Esophagus (tissue), 2 donors: ENCODE measurements around the gene SPTBN2. TPM values are rescaled to one million over a fixed set of nuclear protein-coding genes. Genes with fewer than 3 reads are reported as not detected.
"Not testable (repeated sequence)": the region's sequence is repeated elsewhere in the genome, so short reads cannot be mapped to it uniquely, and the experiment has no call there.

Experiments used
- H3K27ac ChIP-seq, 2 donors: one replicate each; pipeline ENCODE4 v1.5.1; 2013; ENCODE audit warnings: low read depth in 2 of 2, mild to moderate bottlenecking in 2 of 2, inconsistent platforms in 1 of 2, low read length in 1 of 2, moderate library complexity in 1 of 2
- H3K27me3 ChIP-seq, 2 donors: one replicate each; pipeline ENCODE4 v1.6.1; 2013; ENCODE audit warnings: low read length in 2 of 2, control low read depth in 1 of 2, mild to moderate bottlenecking in 1 of 2; ENCODE audit not compliant: insufficient read depth in 2 of 2, control insufficient read depth in 1 of 2
- H3K36me3 ChIP-seq, 2 donors: one replicate each; pipeline ENCODE4 v1.6.1; 2013; ENCODE audit warnings: low read length in 1 of 2; ENCODE audit not compliant: control insufficient read depth in 2 of 2, insufficient read depth in 2 of 2
- H3K4me1 ChIP-seq, 2 donors: one replicate each; pipeline ENCODE4 v1.6.1; 2013; ENCODE audit warnings: low read length in 1 of 2; ENCODE audit not compliant: control insufficient read depth in 2 of 2, insufficient read depth in 2 of 2
- H3K4me3 ChIP-seq, 2 donors: one replicate each; pipeline ENCODE4 v1.5.1; 2013; ENCODE audit warnings: low read length in 2 of 2, mild to moderate bottlenecking in 2 of 2, low read depth in 1 of 2, moderate library complexity in 1 of 2
- H3K9me3 ChIP-seq, 2 donors: one replicate each; pipeline ENCODE4 v1.6.1; 2013; ENCODE audit warnings: mild to moderate bottlenecking in 2 of 2, low read depth in 1 of 2, low read length in 1 of 2, moderate library complexity in 1 of 2; ENCODE audit not compliant: control insufficient read depth in 2 of 2, insufficient read depth in 1 of 2
- WGBS, 2 donors: extraction: QIAGEN DNeasy Blood & Tissue Kit; methylation state at CpG; one replicate each; pipeline ENCODE4 v1.1.7; 2013; 5-methylcytosine and 5-hydroxymethylcytosine counted together
- polyA plus RNA-seq, 2 donors: library from polyadenylated mRNA; stranded (reverse); fragments of 200-250 nt; gene quantifications; one replicate each; pipeline ENCODE4 v1.2.3, GENCODE V29; 2013
- donor health status: healthy with polysubstance abuse.
- donor health status: Bipolar disorder and iron deficiency.

Gene SPTBN2
- polyA plus RNA-seq, 2 donors, result 61.3 to 63.4 TPM

DNA sequence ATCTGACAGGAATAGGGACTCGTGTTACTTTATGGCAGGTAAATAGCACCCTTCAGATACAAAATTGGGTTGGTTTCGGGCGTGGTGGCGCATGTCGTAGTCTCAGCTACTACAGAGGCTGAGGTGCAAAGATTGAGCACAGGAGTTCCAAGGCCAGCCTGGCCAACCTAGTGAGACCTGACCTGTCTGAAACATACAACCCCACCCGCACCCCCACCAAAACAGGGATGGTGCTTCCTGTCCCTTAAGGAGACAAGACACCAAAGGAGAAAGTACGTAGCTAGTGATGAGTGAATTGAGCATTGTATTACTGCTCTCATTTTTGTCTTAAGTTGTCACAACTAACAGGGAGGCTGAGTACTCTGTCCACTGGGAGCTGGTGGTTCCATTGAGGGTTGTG, 76.4 kb downstream of the SPTBN2 start:
- Histone ChIP-seq H3K27me3 (no peaks in the 10 kb centered on the region), H3K27ac (no peak overlapping the region), H3K9me3 (no peaks in the 10 kb centered on the region), H3K4me3 (no peak overlapping the region), H3K36me3 (peaks cover 0 to 11% of the 10 kb centered on the region in 2 donors), H3K4me1 (no peaks in the 10 kb centered on the region)
- 86 to 90% methylated on average over 7 of the region's 7 CpGs for WGBS, 2 donors

DNA sequence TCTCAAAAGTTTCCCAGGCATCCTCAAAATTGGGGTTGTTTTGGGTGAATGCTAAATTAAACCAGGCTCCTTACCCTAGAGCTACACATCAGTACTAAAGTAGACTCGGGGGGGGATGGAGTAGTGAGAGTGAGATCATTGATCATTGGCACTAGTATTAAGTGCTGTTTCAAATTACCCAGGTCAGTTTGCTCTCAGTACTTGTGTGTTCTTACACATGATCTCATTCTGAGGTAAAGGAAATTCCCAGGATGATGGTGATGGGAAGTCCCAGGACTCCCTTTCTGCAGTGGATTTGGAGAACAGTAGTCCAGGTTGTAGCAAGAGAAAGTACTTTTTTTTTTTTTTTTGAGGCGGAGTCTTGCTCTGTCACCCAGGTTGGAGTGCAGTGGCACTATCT, 78.0 kb downstream of the SPTBN2 start:
- peaks cover 4 to 20% of the 10 kb centered on the region in 2 donors for H3K36me3 ChIP-seq
- H3K27me3 ChIP-seq, result no peaks in the 10 kb centered on the region
- WGBS, 2 donors, result 83 to 94% methylated on average over 2 of the region's 2 CpGs
- H3K4me3 ChIP-seq, result no peak overlapping the region
- no peak overlapping the region for H3K27ac ChIP-seq
- peaks cover under 1 to 2% of the 10 kb centered on the region in 2 donors for H3K4me1 ChIP-seq
- no peaks in the 10 kb centered on the region for H3K9me3 ChIP-seq

DNA sequence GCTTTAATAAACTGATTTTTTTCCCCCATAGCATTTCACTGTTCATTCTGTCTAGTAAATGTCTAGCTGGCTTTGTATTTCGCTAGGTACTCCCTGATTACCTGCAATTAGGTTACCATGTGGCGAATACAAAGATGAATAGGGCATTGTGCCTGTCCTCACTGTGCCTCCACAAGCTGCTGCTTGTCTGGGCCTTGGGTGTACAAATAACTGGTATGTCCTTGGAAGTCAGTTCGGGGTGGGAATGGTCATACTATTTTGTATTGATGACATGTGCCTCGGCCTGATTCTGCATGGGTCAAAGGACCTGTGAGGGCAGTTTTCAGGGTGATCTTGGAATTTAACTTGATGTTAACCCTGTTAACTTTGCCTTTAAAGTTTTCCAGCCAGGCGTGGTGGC, 79.1 kb downstream of the SPTBN2 start:
- 86 to 87% methylated on average over 5 of the region's 5 CpGs for WGBS, 2 donors
- H3K4me1 ChIP-seq, result peaks cover 4% of the 10 kb centered on the region in 2 donors
- H3K9me3 ChIP-seq, result no peaks in the 10 kb centered on the region
- no peaks in the 10 kb centered on the region for H3K27me3 ChIP-seq
- H3K4me3 ChIP-seq, result no peak overlapping the region
- no peak overlapping the region for H3K27ac ChIP-seq
- H3K36me3 ChIP-seq, result peaks cover 5 to 23% of the 10 kb centered on the region in 2 donors

DNA sequence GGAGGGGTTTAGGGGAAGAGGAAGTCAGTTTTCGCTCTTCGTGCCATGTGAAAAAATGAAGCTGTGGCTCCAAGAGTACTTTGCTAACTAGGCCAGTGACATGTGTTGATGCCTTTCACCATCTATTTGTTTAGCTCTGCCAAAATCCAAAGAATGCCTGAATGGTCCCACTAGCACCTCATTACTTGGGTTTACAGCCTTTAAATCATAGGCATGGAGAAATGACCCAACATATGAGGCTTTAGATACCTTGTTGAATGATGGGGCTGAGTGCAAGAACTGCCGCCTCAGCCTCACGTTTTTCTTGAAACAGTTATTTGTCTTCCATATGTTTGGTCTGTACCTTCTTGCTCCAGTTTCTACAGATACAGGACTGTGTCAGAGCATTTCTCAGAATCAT, 82.2 kb downstream of the SPTBN2 start:
- H3K4me3 ChIP-seq, result no peak overlapping the region
- H3K9me3 ChIP-seq, result no peaks in the 10 kb centered on the region
- no peak overlapping the region for H3K27ac ChIP-seq
- no peaks in the 10 kb centered on the region for H3K27me3 ChIP-seq
- H3K4me1 ChIP-seq, result peaks cover 8 to 11% of the 10 kb centered on the region in 2 donors
- 77 to 84% methylated on average over 4 of the region's 4 CpGs for WGBS, 2 donors
- peaks cover 10 to 28% of the 10 kb centered on the region in 2 donors for H3K36me3 ChIP-seq

DNA sequence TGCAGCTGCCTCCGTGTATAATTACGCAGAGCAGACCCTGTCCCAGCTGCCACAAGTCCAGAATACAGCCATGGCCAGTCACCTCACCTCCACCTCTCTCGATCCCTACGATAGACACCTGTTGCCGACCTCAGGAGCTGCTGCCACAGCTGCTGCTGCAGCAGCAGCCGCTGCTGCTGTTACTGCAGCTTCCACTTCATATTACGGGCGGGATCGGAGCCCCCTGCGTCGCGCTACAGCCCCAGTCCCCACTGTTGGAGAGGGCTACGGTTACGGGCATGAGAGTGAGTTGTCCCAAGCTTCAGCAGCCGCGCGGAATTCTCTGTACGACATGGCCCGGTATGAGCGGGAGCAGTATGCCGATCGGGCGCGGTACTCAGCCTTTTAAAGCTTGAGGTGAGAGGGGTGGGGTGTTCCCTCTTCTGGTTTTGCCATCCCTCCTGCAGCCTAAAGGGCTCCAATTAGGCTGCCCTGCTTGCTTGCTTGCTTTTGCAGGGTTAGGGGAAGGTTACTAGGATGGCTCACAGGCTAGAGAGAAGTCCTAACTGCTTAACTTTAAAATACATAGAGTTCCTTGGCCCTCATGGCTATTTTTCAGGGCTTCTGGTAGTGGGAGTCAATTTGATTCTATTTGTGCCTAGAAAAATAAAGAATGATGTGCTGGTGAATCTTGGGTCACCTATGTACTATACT, 85.1 kb downstream of the SPTBN2 start:
- H3K27ac ChIP-seq, result no peak overlapping the region
- H3K9me3 ChIP-seq, result no peaks in the 10 kb centered on the region
- no peaks in the 10 kb centered on the region for H3K27me3 ChIP-seq
- 82 to 89% methylated on average over 24 of the region's 24 CpGs for WGBS, 2 donors
- H3K4me1 ChIP-seq, result peaks cover 8 to 14% of the 10 kb centered on the region in 2 donors
- peaks cover 19 to 26% of the 10 kb centered on the region in 2 donors for H3K36me3 ChIP-seq
- H3K4me3 ChIP-seq, result no peak overlapping the region

DNA sequence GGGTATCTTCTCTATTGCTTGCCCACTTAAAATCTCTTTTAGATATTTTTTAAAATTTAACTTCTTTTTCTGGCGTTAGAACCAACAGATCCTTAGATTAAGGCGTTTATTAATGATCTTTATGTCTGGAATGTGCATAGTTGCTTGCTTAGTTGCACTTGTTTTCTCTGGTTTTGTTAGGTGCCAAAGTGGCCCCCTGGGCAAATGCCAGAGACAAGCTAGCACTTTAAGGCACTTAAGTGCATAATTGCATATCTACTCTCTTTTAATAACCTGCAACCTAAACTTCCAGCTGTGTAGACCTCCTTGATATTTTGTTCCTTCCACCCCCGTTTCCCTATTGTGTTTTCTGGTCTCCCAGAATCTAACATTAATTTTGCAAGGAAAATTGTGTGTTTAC, 87.2 kb downstream of the SPTBN2 start:
- Histone ChIP-seq H3K4me1 (peaks cover 8 to 18% of the 10 kb centered on the region in 2 donors), H3K27ac (no peak overlapping the region), H3K36me3 (peaks cover 19 to 24% of the 10 kb centered on the region in 2 donors), H3K4me3 (peak overlapping the region in 1 of 2 donors; percentile 42), H3K9me3 (no peaks in the 10 kb centered on the region), H3K27me3 (no peaks in the 10 kb centered on the region)
- 15 to 19% methylated on average over 3 of the region's 3 CpGs for WGBS, 2 donors

DNA sequence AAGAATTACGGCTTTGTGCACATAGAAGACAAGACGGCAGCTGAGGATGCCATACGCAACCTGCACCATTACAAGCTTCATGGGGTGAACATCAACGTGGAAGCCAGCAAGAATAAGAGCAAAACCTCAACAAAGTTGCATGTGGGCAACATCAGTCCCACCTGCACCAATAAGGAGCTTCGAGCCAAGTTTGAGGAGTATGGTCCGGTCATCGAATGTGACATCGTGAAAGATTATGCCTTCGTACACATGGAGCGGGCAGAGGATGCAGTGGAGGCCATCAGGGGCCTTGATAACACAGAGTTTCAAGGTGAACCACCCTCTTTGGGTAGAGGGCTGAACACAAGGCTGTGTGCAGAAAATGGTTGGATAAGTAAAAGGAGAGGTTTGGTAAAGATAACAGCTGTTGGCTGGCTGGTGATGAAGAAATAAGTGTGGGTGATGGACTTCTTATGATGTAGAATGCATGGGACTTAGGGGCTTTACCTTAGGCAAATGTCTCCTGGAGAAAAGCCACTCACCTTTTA, 89.1 kb downstream of the SPTBN2 start:
- H3K27ac ChIP-seq, H3K27me3 ChIP-seq, H3K9me3 ChIP-seq: not testable (repeated sequence)
- 47 to 52% methylated on average over 8 to 9 of the region's 10 CpGs for WGBS, 2 donors
- Histone ChIP-seq H3K4me3 (peak overlapping the region; percentile 96 to 100), H3K4me1 (peaks cover 5 to 14% of the 10 kb centered on the region in 2 donors), H3K36me3 (peaks cover 14 to 18% of the 10 kb centered on the region in 2 donors)

DNA sequence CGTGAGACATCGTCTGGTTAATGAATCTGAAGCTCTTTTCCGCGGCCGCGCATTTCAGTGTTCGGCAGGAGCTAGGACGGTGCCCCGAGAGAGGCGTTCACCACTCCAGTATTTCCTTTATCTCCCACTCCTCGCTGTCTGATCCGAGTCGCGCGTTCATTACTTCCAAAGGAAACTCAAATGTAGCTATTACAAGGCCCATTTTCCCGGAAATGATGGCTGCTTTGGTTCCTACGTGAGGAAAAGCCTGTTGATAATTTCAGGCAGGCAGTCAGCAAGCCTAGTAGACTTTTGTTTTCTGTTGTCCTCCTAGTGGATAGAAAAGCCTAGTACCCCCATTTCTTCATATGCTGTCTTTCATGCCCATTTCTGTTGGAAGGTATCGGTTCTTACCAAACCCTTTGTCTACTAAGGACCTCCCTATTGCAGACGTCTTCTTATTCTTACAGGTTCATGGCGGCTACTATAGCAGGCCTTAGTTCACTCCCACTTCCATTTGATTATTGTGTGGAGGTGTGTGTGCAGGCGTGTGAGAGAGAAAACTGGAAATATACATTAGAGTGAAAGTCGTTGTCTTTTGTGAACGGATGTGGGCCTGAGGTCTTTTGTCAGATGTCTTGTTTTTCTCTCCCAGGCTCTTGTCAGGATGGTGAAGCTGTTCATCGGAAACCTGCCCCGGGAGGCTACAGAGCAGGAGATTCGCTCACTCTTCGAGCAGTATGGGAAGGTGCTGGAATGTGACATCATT, 89.8 kb downstream of the SPTBN2 start:
- H3K9me3 ChIP-seq, result no peaks in the 10 kb centered on the region
- peak overlapping the region; percentile 96 to 100 for H3K4me3 ChIP-seq
- peaks cover 5 to 14% of the 10 kb centered on the region in 2 donors for H3K4me1 ChIP-seq
- H3K27me3 ChIP-seq, result no peaks in the 10 kb centered on the region
- peak overlapping the region; percentile 95 to 99 for H3K27ac ChIP-seq
- H3K36me3 ChIP-seq, result peaks cover 14 to 18% of the 10 kb centered on the region in 2 donors
- WGBS, 2 donors, result 2% methylated on average over 27 of the region's 27 CpGs

DNA sequence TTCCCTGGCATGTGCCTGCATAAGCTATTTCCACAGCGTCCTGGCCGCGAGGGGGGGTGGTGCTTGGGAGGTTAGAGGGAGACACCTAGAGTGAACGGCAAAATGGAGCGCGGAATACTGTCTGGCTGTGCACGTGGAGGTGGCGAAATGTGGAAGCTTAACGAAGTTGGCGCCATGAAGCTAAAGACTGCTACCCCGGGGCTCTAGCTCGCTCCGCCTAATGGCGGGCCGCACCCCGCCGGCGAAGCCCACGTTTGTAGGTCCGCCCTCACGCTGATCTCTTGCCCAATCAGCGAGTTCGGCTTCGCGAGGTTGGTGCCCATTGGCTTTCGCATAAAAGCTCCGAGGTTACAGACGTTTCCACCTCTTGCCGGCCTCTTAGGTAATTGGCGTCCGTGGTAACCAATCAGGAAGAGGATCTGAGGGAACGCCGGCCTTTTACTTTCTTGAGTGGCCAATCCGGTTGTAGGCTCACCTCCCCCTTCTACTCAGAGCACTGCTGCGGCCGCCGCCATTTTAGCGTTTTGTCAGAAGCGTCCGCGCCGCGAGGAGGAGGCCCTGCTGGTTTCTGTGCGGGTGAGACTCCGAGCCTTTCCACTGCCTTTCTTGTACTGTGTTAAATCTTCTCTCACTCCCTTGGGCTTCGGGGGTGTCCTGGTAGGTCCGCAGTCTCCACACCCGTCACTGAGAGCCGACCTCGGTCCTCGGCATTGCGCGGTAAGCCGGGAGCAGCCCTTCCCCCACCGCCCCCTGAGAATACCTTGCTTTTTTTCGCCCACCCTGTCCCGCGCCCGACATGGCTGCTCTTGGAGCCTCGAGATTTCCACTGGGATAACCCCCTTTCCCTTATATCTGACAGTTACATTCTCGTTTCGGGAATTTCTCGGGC, 90.6 kb downstream of the SPTBN2 start, which contains the start of gene RBM4:
RBM4 (plus strand) TSS at position 527 of the 889 bp plus-strand sequence. CDS start 1,009 bp downstream, outside the sequence.
- peak within 1 kb of the TSS; percentile 95 to 99 for H3K27ac ChIP-seq
- peak within 1 kb of the TSS; percentile 96 to 100 for H3K4me3 ChIP-seq
- H3K36me3 ChIP-seq, result peaks cover 10 to 11% of the 10 kb centered on the region in 2 donors
- H3K4me1 ChIP-seq, result peaks cover 0 to 9% of the 10 kb centered on the region in 2 donors
- 0 to 1% methylated on average over 63 of the region's 63 CpGs for WGBS, 2 donors
- H3K9me3 ChIP-seq, result no peaks in the 10 kb centered on the region
- no peaks in the 10 kb centered on the region for H3K27me3 ChIP-seq
